Non-pigmented ciliary epithelial cell (primary cell): ENCODE data around the gene USP4.
"Not testable (repeated sequence)": the region's sequence is repeated elsewhere in the genome, so short reads cannot be mapped to it uniquely, and the experiment has no call there.

Experiments used
- DNase-seq: peaks from one replicate; pipeline ENCODE4 v3.0.0-alpha.2; 2010; ENCODE audit warnings: low read depth

USP4 gene, protein sequence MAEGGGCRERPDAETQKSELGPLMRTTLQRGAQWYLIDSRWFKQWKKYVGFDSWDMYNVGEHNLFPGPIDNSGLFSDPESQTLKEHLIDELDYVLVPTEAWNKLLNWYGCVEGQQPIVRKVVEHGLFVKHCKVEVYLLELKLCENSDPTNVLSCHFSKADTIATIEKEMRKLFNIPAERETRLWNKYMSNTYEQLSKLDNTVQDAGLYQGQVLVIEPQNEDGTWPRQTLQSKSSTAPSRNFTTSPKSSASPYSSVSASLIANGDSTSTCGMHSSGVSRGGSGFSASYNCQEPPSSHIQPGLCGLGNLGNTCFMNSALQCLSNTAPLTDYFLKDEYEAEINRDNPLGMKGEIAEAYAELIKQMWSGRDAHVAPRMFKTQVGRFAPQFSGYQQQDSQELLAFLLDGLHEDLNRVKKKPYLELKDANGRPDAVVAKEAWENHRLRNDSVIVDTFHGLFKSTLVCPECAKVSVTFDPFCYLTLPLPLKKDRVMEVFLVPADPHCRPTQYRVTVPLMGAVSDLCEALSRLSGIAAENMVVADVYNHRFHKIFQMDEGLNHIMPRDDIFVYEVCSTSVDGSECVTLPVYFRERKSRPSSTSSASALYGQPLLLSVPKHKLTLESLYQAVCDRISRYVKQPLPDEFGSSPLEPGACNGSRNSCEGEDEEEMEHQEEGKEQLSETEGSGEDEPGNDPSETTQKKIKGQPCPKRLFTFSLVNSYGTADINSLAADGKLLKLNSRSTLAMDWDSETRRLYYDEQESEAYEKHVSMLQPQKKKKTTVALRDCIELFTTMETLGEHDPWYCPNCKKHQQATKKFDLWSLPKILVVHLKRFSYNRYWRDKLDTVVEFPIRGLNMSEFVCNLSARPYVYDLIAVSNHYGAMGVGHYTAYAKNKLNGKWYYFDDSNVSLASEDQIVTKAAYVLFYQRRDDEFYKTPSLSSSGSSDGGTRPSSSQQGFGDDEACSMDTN

DNA sequence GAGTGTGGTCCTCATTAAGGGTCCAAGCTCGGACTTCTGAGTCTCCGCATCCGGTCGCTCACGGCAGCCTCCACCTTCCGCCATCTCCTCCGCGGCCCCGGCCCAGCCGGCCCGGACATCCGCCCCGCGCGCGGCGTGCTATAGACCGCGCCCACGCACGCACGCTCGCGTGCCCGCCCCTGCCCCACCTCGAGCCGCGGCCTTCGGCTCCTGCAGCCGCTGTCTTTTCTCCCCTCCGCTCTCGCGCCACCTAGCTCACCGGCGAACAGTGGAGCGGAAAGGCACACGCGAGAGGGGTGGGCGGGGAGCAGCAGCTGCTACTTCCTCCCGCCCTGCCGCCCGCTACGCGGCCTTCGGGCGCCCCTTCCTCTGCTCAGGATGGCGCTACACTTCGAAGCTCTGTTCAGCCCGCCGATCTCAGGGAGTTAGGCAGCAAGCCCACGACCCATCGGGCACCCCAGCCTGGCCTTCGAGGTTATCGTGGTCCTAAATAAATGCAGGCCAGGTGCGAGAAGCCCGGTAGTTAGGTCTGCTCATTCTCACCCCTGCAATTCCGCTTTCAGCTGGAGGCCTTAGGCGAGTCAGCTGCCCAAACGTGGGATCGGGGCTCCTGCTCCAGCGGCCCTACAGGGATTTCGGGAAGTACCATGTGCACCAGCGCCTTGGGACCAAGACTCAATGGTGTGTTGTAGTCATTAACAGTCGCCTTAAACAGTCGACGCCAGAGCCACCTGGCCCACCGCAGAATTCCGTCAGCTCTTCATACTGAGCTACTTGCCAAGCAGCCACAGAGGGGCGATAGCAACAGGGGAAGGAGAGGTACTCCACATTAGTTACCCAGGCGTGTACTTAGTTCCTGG lies at the start of gene USP4:
Gene USP4, minus strand, starts transcription at position 113 of the 860 bp plus-strand sequence. Its CDS starts 29 bp downstream, at position 84.
- no peak for DNase-seq

DNA sequence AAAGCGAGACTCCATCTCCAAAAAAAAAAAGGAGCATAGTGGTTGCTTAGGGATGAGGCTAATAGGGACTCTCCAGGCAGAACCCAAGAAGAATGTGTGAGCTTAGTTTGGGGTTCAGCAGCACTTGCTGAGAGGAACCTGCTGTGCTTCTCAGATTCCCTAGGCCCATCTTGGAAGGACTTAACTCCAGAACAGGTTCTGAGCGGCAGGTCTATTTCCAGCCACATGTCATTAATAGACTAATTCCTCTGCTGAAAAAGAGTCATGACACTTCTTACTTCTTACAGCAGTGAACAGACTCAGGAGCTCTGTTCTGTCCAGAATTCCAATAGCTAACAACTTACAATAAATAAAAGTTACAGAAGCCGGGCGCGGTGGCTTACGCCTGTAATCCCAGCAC lies 49.4 kb upstream of the USP4 start:
- no peak for DNase-seq

GRCh38 chr3:49388289-49388820 lies 48.5 kb upstream of the USP4 start:
- no peak for DNase-seq

GRCh38 chr3:49387721-49388120 lies 47.9 kb upstream of the USP4 start:
- DNase-seq: no peak

GRCh38 chr3:49386056-49386756 lies 46.4 kb upstream of the USP4 start:
- no peak for DNase-seq

GRCh38 chr3:49385617-49386016 lies 45.8 kb upstream of the USP4 start:
- no peak for DNase-seq

DNA sequence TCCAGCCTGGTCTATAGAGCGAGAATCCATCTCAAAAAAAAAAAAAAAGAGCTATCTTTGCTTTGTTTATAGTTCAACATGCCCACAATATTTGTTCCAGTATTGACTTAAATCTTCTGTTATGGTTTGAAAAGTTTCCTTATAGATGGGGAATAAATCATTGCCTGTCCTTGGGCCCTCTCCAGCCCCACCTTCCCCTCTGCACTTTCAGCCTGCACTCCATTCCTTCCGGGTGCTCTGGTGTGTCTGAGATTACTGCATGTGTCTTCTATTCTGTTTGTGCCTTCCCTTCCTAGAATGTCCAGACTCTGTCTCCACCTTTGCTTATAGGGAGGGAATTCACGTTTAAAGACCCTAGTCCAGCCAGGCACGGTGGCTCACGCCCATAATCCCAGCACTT lies 43.5 kb upstream of the USP4 start:
- no peak for DNase-seq

DNA sequence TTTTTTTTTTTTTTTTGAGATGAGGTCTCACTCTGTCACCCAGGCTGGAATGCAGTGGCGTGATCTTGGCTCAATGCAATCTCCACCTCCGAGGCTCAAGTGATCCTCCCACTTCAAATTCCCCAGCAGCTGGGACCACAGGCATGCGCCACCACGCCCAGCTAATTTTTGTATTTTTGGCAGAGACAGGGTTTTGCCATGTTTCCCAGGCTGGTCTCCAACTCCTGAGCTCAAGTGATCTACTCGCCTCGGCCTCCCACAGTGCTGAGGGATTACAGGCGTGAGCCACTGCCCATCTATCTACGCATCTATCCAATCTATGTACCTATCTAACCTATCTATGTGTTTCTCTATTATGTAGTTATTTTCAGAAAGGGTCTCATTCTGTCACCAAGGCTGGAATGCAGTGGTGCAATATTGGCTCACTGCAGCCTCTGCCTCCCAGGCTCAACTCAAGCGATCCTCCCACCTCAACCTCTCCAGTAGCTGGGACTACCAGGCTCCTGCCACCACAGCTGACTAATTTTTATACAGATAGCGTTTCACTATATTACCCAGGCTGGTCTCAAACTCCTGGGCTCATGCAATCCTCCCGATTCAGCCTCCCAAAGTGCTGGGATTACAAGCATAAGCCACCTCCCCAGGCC lies 38.5 kb upstream of the USP4 start:
- peak; percentile 43 for DNase-seq

DNA sequence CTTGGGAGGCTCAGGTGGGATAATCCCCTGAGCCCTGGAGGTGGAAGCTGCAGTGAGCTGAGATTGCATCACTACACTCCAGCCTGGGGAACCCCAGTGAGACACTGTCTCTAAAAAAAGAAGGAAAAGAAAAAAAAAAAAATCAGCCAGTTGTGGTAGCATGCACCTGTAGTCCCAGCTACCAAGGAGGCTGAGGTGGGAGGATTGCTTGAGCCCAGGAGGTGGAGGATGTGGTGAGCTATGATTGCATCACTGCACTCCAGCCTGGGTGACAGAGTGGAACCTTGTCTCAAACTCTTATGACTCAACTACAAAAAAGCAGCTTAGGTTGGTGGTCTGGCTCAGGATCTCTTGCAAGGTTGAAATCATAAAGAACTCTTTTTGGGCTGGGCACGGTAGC lies 37.6 kb upstream of the USP4 start:
- no peak for DNase-seq

DNA sequence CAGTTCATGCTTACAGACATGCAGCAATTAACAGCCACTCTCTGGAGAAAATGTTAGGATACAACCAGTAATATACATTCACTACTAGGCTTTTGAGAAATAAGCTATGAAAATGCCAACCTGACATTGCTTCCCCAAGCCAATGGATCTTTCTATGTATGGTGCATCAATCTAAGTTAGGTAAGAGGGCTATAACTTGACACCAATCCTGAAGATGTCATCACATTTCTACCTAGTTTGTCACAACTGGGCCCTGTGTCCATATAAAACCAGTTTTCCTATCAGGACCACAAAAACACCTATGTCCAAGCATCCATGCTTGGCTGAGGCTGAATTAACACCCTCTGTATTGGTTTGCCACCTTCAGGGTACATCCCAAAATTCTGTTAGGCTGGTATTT lies 32.1 kb upstream of the USP4 start:
- no peak for DNase-seq

DNA sequence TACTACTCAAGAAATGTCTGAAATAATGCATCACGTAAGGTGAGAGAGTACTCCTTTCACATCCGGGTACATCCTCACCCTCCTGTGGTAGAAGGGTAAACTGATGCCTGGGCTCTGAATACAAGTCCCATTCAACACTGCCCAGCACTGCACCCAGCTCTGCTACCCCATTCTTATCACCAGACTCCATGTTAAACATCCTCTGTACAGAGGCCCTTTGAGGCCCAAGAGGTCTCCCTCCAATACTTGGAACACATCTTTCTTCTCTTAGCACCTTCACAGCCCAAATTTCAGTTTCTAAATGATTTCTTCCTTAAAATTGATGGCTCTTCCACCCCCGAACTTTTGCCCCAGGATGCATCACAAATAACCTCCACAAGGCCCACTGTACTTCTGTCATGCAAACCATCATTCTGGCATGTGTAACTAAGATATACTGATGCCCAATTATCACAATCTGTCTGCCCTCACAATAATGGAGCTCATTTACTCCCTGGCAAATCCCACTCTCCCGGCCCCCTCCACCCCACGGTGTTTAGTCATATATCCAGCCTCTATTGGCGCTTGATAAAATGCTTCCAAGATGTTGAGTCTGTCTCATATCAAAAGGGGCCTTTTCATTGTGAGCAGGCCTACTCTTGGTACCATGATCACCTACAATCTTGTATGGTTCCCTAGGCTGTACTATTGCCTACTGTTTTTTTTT lies 30.9 kb upstream of the USP4 start:
- DNase-seq: no peak

DNA sequence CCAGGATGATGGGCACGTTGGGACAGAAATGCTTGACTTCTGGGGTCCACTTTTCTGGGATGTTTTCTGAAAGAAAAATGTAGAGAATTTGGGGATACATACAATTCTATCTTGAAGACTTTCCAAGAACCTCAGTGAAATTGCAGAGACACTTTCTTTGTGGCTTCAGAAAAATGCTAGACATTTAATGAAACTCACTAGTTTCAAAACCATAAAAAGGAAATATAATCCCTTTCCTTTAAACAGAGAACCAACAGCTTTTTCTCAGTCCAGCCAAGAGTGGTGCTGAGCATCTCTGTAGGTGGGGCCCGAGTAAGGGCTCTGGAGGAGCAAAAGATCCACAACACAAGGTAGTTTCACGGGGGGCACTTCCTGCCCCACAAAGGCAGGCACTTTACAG lies 22.7 kb upstream of the USP4 start:
- DNase-seq: no peak

DNA sequence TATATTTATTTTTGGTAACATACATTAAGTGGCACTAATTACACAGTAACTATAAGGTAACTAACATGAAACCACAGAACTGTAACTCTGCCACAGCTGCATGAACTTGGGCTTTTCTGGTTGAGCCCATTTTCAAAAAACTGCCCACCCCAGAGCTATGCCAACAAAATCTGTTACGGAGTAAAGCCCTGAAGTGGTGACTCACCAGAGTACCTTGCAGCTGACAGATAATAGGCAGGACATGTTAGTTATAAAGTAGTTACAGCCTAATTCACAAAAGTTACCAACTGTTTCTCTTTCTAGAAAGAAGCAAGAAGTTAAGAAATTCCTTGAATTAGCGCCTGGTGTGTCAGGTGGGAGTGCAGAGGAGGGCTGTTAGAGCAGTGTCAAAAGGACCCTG lies 19.8 kb upstream of the USP4 start:
- no peak for DNase-seq

DNA sequence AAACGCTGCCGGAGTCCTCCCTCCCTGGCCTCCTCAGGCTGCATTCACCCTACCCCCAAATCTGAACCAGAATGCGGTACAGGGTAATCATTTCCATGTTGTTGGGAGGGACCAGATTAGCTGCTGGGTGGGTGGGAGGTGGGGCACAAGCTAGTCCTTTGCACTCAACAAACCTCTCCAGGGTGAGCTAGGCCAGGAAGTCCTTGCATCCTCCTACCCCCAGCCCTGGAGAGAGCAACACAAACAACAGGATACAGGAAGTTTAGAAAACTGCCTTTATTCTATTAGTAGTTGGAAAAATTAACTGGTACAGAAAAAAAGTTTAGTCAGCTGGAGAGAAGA lies 19.0 kb upstream of the USP4 start:
- no peak for DNase-seq

- DNase-seq: peak; percentile 67
Measured at GRCh38 chr3:49358217-49358883, 18.5 kb upstream of the USP4 start, which contains the start of gene GPX1. TSS of gene GPX1 (minus strand) at chr3:49358353. CDS start at chr3:49358278, 75 bp downstream.

- DNase-seq: peak; percentile 70
Measured at GRCh38 chr3:49357443-49358216, 17.8 kb upstream of the USP4 start.

- DNase-seq: not testable (repeated sequence)
Measured at GRCh38 chr3:49357095-49357442, 17.2 kb upstream of the USP4 start.

- no peak for DNase-seq
Measured at GRCh38 chr3:49352890-49353421, 13.1 kb upstream of the USP4 start.
